ENCODE data around the gene SCN9A.
"Not testable (repeated sequence)": the region's sequence is repeated elsewhere in the genome, so short reads cannot be mapped to it uniquely, and the experiment has no call there.

SCN9A gene

GRCh38 chr2:166229678-166230023, 146.1 kb downstream of the SCN9A start:
- no peaks in the 10 kb centered on the region for H3K4me1 ChIP-seq (ENCODE audit: control insufficient read depth, insufficient read depth, low read length)
- no peaks in the 10 kb centered on the region for H3K36me3 ChIP-seq (ENCODE audit: control insufficient read depth, insufficient read depth, low read length)
- no peak overlapping the region for H3K9ac ChIP-seq (ENCODE audit: low read length)
- no peaks in the 10 kb centered on the region for H3K27me3 ChIP-seq (ENCODE audit: control insufficient read depth, insufficient read depth, low read length)
- no peak overlapping the region for H3K4me3 ChIP-seq (ENCODE audit: low read length)
- no peak overlapping the region for H3K27ac ChIP-seq (ENCODE audit: low read depth, low read length)

- Histone ChIP-seq H3K36me3 (ENCODE audit: control insufficient read depth, insufficient read depth, low read length) (no peaks in the 10 kb centered on the region), H3K27ac (ENCODE audit: low read depth, low read length) (no peak overlapping the region), H3K4me3 (ENCODE audit: low read length) (no peak overlapping the region), H3K4me1 (ENCODE audit: control insufficient read depth, insufficient read depth, low read length) (no peaks in the 10 kb centered on the region), H3K9ac (ENCODE audit: low read length) (no peak overlapping the region), H3K27me3 (ENCODE audit: control insufficient read depth, insufficient read depth, low read length) (no peaks in the 10 kb centered on the region)
These were observed 151.5 kb downstream of the SCN9A start for GRCh38 chr2:166224197-166224596.

GRCh38 chr2:166223298-166223697, 152.4 kb downstream of the SCN9A start:
- H3K4me1 ChIP-seq (ENCODE audit: control insufficient read depth, insufficient read depth, low read length), result no peaks in the 10 kb centered on the region
- no peak overlapping the region for H3K4me3 ChIP-seq (ENCODE audit: low read length)
- no peak overlapping the region for H3K27ac ChIP-seq (ENCODE audit: low read depth, low read length)
- no peaks in the 10 kb centered on the region for H3K36me3 ChIP-seq (ENCODE audit: control insufficient read depth, insufficient read depth, low read length)
- H3K27me3 ChIP-seq (ENCODE audit: control insufficient read depth, insufficient read depth, low read length), result no peaks in the 10 kb centered on the region
- H3K9ac ChIP-seq (ENCODE audit: low read length), result no peak overlapping the region

GRCh38 chr2:166211079-166211478, 164.7 kb downstream of the SCN9A start:
- Histone ChIP-seq H3K4me1 (ENCODE audit: control insufficient read depth, insufficient read depth, low read length) (no peaks in the 10 kb centered on the region), H3K36me3 (ENCODE audit: control insufficient read depth, insufficient read depth, low read length) (no peaks in the 10 kb centered on the region), H3K27me3 (ENCODE audit: control insufficient read depth, insufficient read depth, low read length) (no peaks in the 10 kb centered on the region), H3K27ac (ENCODE audit: low read depth, low read length) (no peak overlapping the region), H3K9ac (ENCODE audit: low read length) (no peak overlapping the region), H3K4me3 (ENCODE audit: low read length) (no peak overlapping the region)

GRCh38 chr2:166209944-166210343, 165.8 kb downstream of the SCN9A start:
- not testable (repeated sequence) for H3K36me3 ChIP-seq (ENCODE audit: control insufficient read depth, insufficient read depth, low read length); H3K4me1 ChIP-seq (ENCODE audit: control insufficient read depth, insufficient read depth, low read length); H3K27ac ChIP-seq (ENCODE audit: low read depth, low read length); H3K9ac ChIP-seq (ENCODE audit: low read length); H3K27me3 ChIP-seq (ENCODE audit: control insufficient read depth, insufficient read depth, low read length); H3K4me3 ChIP-seq (ENCODE audit: low read length)

GRCh38 chr2:166209367-166209766, 166.4 kb downstream of the SCN9A start:
- H3K27me3 ChIP-seq (ENCODE audit: control insufficient read depth, insufficient read depth, low read length); H3K9ac ChIP-seq (ENCODE audit: low read length); H3K27ac ChIP-seq (ENCODE audit: low read depth, low read length); H3K36me3 ChIP-seq (ENCODE audit: control insufficient read depth, insufficient read depth, low read length); H3K4me3 ChIP-seq (ENCODE audit: low read length); H3K4me1 ChIP-seq (ENCODE audit: control insufficient read depth, insufficient read depth, low read length): not testable (repeated sequence)

GRCh38 chr2:166206153-166206552, 169.6 kb downstream of the SCN9A start:
- H3K36me3 ChIP-seq (ENCODE audit: control insufficient read depth, insufficient read depth, low read length); H3K4me3 ChIP-seq (ENCODE audit: low read length); H3K9ac ChIP-seq (ENCODE audit: low read length); H3K27me3 ChIP-seq (ENCODE audit: control insufficient read depth, insufficient read depth, low read length); H3K27ac ChIP-seq (ENCODE audit: low read depth, low read length); H3K4me1 ChIP-seq (ENCODE audit: control insufficient read depth, insufficient read depth, low read length): not testable (repeated sequence)

- Histone ChIP-seq H3K9ac (ENCODE audit: low read length) (no peak overlapping the region), H3K36me3 (ENCODE audit: control insufficient read depth, insufficient read depth, low read length) (no peaks in the 10 kb centered on the region), H3K4me1 (ENCODE audit: control insufficient read depth, insufficient read depth, low read length) (no peaks in the 10 kb centered on the region), H3K27me3 (ENCODE audit: control insufficient read depth, insufficient read depth, low read length) (no peaks in the 10 kb centered on the region), H3K27ac (ENCODE audit: low read depth, low read length) (no peak overlapping the region), H3K4me3 (ENCODE audit: low read length) (no peak overlapping the region)
These were observed 173.0 kb downstream of the SCN9A start for GRCh38 chr2:166202778-166203177.

GRCh38 chr2:166197446-166197845, 178.3 kb downstream of the SCN9A start:
- no peaks in the 10 kb centered on the region for H3K4me1 ChIP-seq (ENCODE audit: control insufficient read depth, insufficient read depth, low read length)
- H3K9ac ChIP-seq (ENCODE audit: low read length), result no peak overlapping the region
- no peaks in the 10 kb centered on the region for H3K36me3 ChIP-seq (ENCODE audit: control insufficient read depth, insufficient read depth, low read length)
- no peaks in the 10 kb centered on the region for H3K27me3 ChIP-seq (ENCODE audit: control insufficient read depth, insufficient read depth, low read length)
- H3K4me3 ChIP-seq (ENCODE audit: low read length), result no peak overlapping the region
- H3K27ac ChIP-seq (ENCODE audit: low read depth, low read length), result no peak overlapping the region

GRCh38 chr2:166193407-166193806, 182.3 kb downstream of the SCN9A start:
- Histone ChIP-seq H3K4me3 (ENCODE audit: low read length) (no peak overlapping the region), H3K27ac (ENCODE audit: low read depth, low read length) (no peak overlapping the region), H3K36me3 (ENCODE audit: control insufficient read depth, insufficient read depth, low read length) (no peaks in the 10 kb centered on the region), H3K27me3 (ENCODE audit: control insufficient read depth, insufficient read depth, low read length) (no peaks in the 10 kb centered on the region), H3K4me1 (ENCODE audit: control insufficient read depth, insufficient read depth, low read length) (no peaks in the 10 kb centered on the region), H3K9ac (ENCODE audit: low read length) (no peak overlapping the region)

GRCh38 chr2:166188084-166188483, 187.7 kb downstream of the SCN9A start:
- no peak overlapping the region for H3K9ac ChIP-seq (ENCODE audit: low read length)
- no peaks in the 10 kb centered on the region for H3K36me3 ChIP-seq (ENCODE audit: control insufficient read depth, insufficient read depth, low read length)
- H3K27ac ChIP-seq (ENCODE audit: low read depth, low read length), result no peak overlapping the region
- H3K27me3 ChIP-seq (ENCODE audit: control insufficient read depth, insufficient read depth, low read length), result no peaks in the 10 kb centered on the region
- H3K4me3 ChIP-seq (ENCODE audit: low read length), result no peak overlapping the region
- H3K4me1 ChIP-seq (ENCODE audit: control insufficient read depth, insufficient read depth, low read length), result no peaks in the 10 kb centered on the region

GRCh38 chr2:166184789-166185188, 191.0 kb downstream of the SCN9A start:
- H3K36me3 ChIP-seq (ENCODE audit: control insufficient read depth, insufficient read depth, low read length), result no peaks in the 10 kb centered on the region
- H3K4me3 ChIP-seq (ENCODE audit: low read length), result no peak overlapping the region
- H3K27ac ChIP-seq (ENCODE audit: low read depth, low read length), result no peak overlapping the region
- H3K27me3 ChIP-seq (ENCODE audit: control insufficient read depth, insufficient read depth, low read length), result no peaks in the 10 kb centered on the region
- H3K9ac ChIP-seq (ENCODE audit: low read length), result no peak overlapping the region
- H3K4me1 ChIP-seq (ENCODE audit: control insufficient read depth, insufficient read depth, low read length), result no peaks in the 10 kb centered on the region

GRCh38 chr2:166181813-166182154, 194.0 kb downstream of the SCN9A start:
- Histone ChIP-seq H3K27me3 (ENCODE audit: control insufficient read depth, insufficient read depth, low read length) (no peaks in the 10 kb centered on the region), H3K9ac (ENCODE audit: low read length) (no peak overlapping the region), H3K27ac (ENCODE audit: low read depth, low read length) (no peak overlapping the region), H3K4me1 (ENCODE audit: control insufficient read depth, insufficient read depth, low read length) (no peaks in the 10 kb centered on the region), H3K4me3 (ENCODE audit: low read length) (no peak overlapping the region), H3K36me3 (ENCODE audit: control insufficient read depth, insufficient read depth, low read length) (no peaks in the 10 kb centered on the region)
